DND-41 (cell line): Measurements from ENCODE around the gene ZNF462.

ENCODE experiments used
- ATAC-seq: fragments of 200-7000 bp; cut with Tn5 transposase; 3 replicates; pipeline ENCODE4 v1.9.1; 2021; ENCODE audit warnings: low read depth; ENCODE audit not compliant: insufficient read depth
- DNase-seq: peaks from one replicate; pipeline ENCODE4 v3.0.0-alpha.2; 2020
- H2AFZ ChIP-seq: 2 replicates; pipeline ENCODE4 v1.6.0; 2012; ENCODE audit warnings: low read depth, low read length
- H3K27ac ChIP-seq: 2 replicates; pipeline ENCODE4 v1.5.1; 2012; ENCODE audit warnings: low read length, inconsistent platforms
- H3K27me3 ChIP-seq: fragments of 200-600 bp; sonication (generic); 2 replicates; pipeline ENCODE4 v1.6.0; 2012; ENCODE audit warnings: low read length, mild to moderate bottlenecking, inconsistent platforms; ENCODE audit not compliant: insufficient read depth, poor library complexity
- H3K36me3 ChIP-seq: 2 replicates; pipeline ENCODE4 v1.5.1; 2012; ENCODE audit warnings: low read length, inconsistent platforms; ENCODE audit not compliant: insufficient read depth
- H3K4me1 ChIP-seq: 2 replicates; pipeline ENCODE4 v1.5.1; 2012; ENCODE audit warnings: mild to moderate bottlenecking, low read length; ENCODE audit not compliant: insufficient read depth
- H3K4me2 ChIP-seq: 2 replicates; pipeline ENCODE4 v1.6.0; 2012; ENCODE audit warnings: mild to moderate bottlenecking, moderate library complexity, low read length, inconsistent platforms; ENCODE audit not compliant: insufficient read depth
- H3K4me3 ChIP-seq, 2 experiments: fragments of 200-600 bp in 1 of 2; shearing (Covaris generic) in 1 of 2; 2 replicates each; pipeline ENCODE4 v1.5.1; 2012 to 2016; ENCODE audit warnings: inconsistent platforms in 2 of 2, low read length in 2 of 2, mild to moderate bottlenecking in 2 of 2, low read depth in 1 of 2, moderate library complexity in 1 of 2
- H3K79me2 ChIP-seq: 2 replicates; pipeline ENCODE4 v1.6.0; 2012; ENCODE audit warnings: low read length, inconsistent platforms; ENCODE audit not compliant: insufficient read depth
- H3K9ac ChIP-seq: 2 replicates; pipeline ENCODE4 v1.6.0; 2012; ENCODE audit warnings: low read depth, mild to moderate bottlenecking, inconsistent platforms, low read length, moderate library complexity
- H3K9me3 ChIP-seq: 2 replicates; pipeline ENCODE4 v1.5.1; 2012; ENCODE audit warnings: low read length, moderate library complexity, mild to moderate bottlenecking, inconsistent platforms; ENCODE audit not compliant: insufficient read depth, severe bottlenecking
- H4K20me1 ChIP-seq: 2 replicates; pipeline ENCODE4 v1.6.0; 2012; ENCODE audit warnings: low read length; ENCODE audit not compliant: insufficient read depth
- EZH2 ChIP-seq: IDR thresholded peaks from 3 replicates; pipeline ENCODE4 v1.6.1; 2012; ENCODE audit warnings: borderline replicate concordance, low read depth, mild to moderate bottlenecking, moderate library complexity, low read length, inconsistent platforms; ENCODE audit not compliant: severe bottlenecking
- TF ChIP-seq, protein P1 (sequence below): IDR thresholded peaks from 2 replicates; pipeline ENCODE4 v1.5.1; 2012; ENCODE audit warnings: borderline replicate concordance, low read length, moderate library complexity, mild to moderate bottlenecking; ENCODE audit not compliant: poor library complexity, severe bottlenecking; ENCODE audit errors: extremely low read depth

The ZNF462 gene

DNA sequence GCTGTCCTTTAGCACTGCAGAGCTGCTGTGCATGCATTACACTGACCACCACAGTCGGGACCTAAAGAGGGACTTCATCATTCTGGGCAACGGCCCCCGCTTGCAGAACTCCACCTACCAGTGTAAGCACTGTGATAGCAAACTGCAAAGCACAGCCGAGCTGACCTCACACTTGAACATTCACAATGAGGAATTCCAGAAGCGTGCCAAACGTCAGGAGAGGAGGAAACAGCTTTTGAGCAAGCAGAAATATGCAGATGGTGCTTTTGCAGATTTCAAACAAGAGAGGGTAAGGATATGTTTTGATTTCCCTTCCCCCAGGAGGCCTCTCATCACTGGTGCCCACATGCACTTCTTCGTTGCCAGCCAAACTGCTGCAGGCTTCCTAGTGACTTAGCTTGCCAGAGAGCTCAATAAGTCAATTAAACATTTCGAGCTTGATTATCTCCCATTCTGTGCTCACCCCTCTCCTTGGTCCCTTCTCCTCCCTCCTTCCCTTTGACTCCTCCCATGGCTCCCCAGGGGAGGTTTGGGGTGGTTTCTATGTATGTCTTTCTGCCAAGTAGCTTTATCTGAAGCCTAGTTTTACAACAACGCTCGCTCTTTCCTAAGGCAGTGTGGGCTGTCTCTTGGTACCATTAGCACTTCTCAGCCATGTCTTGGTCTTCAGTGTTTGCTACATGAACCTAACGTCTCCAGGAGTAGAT lies 66.7 kb downstream of the ZNF462 start:
- Histone ChIP-seq H3K4me3 (no peak overlapping the region), H3K27me3 (no peaks in the 10 kb centered on the region), H3K4me2 (no peak overlapping the region), H3K4me1 (no peaks in the 10 kb centered on the region), H3K79me2 (no peaks in the 10 kb centered on the region), H3K9me3 (no peaks in the 10 kb centered on the region), H2AFZ (no peak overlapping the region), H4K20me1 (no peaks in the 10 kb centered on the region), H3K27ac (no peak overlapping the region), H3K36me3 (peaks cover 44% of the 10 kb centered on the region), H3K9ac (no peak overlapping the region)
- TF ChIP-seq, protein P1, sequence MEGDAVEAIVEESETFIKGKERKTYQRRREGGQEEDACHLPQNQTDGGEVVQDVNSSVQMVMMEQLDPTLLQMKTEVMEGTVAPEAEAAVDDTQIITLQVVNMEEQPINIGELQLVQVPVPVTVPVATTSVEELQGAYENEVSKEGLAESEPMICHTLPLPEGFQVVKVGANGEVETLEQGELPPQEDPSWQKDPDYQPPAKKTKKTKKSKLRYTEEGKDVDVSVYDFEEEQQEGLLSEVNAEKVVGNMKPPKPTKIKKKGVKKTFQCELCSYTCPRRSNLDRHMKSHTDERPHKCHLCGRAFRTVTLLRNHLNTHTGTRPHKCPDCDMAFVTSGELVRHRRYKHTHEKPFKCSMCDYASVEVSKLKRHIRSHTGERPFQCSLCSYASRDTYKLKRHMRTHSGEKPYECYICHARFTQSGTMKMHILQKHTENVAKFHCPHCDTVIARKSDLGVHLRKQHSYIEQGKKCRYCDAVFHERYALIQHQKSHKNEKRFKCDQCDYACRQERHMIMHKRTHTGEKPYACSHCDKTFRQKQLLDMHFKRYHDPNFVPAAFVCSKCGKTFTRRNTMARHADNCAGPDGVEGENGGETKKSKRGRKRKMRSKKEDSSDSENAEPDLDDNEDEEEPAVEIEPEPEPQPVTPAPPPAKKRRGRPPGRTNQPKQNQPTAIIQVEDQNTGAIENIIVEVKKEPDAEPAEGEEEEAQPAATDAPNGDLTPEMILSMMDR, result no peak
- no peak for TF ChIP-seq EZH2
- no peak for DNase-seq
- ATAC-seq, result no peak

- H3K4me2 ChIP-seq, result no peak overlapping the region
- H3K4me1 ChIP-seq, result no peaks in the 10 kb centered on the region
- DNase-seq (no peak), ATAC-seq (no peak)
- peaks cover 36% of the 10 kb centered on the region for H3K36me3 ChIP-seq
- H3K79me2 ChIP-seq, result no peaks in the 10 kb centered on the region
- H2AFZ ChIP-seq, result no peak overlapping the region
- no peaks in the 10 kb centered on the region for H3K9me3 ChIP-seq
- no peaks in the 10 kb centered on the region for H4K20me1 ChIP-seq
- H3K27me3 ChIP-seq, result no peaks in the 10 kb centered on the region
- TF ChIP-seq EZH2, result no peak
- TF ChIP-seq, protein P1, result no peak
- H3K27ac ChIP-seq, result no peak overlapping the region
- H3K4me3 ChIP-seq, result no peak overlapping the region
- no peak overlapping the region for H3K9ac ChIP-seq
These were observed 67.5 kb downstream of the ZNF462 start for GRCh38 chr9:106930477-106930876.

DNA sequence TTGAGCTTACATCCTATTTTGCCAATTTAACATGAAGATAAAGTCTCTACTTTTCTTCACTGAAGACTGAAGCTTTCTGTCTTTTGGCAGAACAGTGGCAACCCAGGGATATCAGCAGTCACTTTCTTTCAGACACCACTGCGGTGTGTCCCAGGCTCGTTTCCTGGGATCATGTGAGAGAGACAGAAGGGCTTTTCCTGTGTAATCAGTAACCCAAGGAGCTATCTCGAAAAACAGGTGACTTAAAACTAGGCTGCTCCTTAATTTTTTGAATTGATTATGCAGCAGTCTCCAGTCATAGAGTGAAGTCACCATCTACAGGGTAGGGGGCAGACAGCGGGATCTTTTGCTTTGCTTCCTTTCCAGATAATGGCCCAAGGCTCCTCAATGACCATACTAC lies 68.5 kb downstream of the ZNF462 start:
- H3K9me3 ChIP-seq, result no peaks in the 10 kb centered on the region
- no peak for TF ChIP-seq EZH2
- TF ChIP-seq, protein P1, result no peak
- no peaks in the 10 kb centered on the region for H4K20me1 ChIP-seq
- peaks cover 34% of the 10 kb centered on the region for H3K36me3 ChIP-seq
- H3K79me2 ChIP-seq, result no peaks in the 10 kb centered on the region
- no peak for ATAC-seq
- H3K4me2 ChIP-seq, result no peak overlapping the region
- H3K4me3 ChIP-seq, result no peak overlapping the region
- no peak overlapping the region for H2AFZ ChIP-seq
- no peak overlapping the region for H3K27ac ChIP-seq
- H3K4me1 ChIP-seq, result no peaks in the 10 kb centered on the region
- no peaks in the 10 kb centered on the region for H3K27me3 ChIP-seq
- DNase-seq, result no peak
- no peak overlapping the region for H3K9ac ChIP-seq
